Activated CD8-positive, alpha-beta T cell treated with anti-CD3 and anti-CD28 coated beads for 36 hours (primary cell): ENCODE measurements around the gene CLEC16A. TPM values are rescaled to one million over a fixed set of nuclear protein-coding genes. Genes with fewer than 3 reads are reported as not detected.

Experiments used
- ATAC-seq: fragments of 200-7000 bp; cut with Tn5 transposase; one replicate; pipeline ENCODE4 v1.10.0; 2021; ENCODE audit warnings: mild to moderate bottlenecking, moderate library complexity
- CTCF ChIA-PET: fragments of 350-600 bp; sonication (Branson Sonifier 250); formaldehyde crosslinking; loops from one replicate; lab custom pipeline; 2021; ENCODE audit warnings: antibody characterized with exemption; lab: Charles Lee
- POLR2A ChIA-PET: fragments of 350-600 bp; sonication (Branson Sonifier 250); formaldehyde crosslinking; loops from one replicate; lab custom pipeline; 2021; ENCODE audit warnings: antibody characterized with exemption; lab: Charles Lee
- DNase-seq: peaks from one replicate; pipeline ENCODE4 v3.0.0-alpha.2; 2020
- H3K27ac Mint-ChIP-seq: one replicate; pipeline ENCODE4 v1.8.0; 2021; ENCODE audit warnings: mild to moderate bottlenecking, mixed read lengths
- H3K27me3 Mint-ChIP-seq: one replicate; pipeline ENCODE4 v1.8.0; 2021; ENCODE audit warnings: mixed read lengths
- H3K36me3 Mint-ChIP-seq: one replicate; pipeline ENCODE4 v1.8.0; 2021; ENCODE audit warnings: low read depth, mixed read lengths
- H3K4me1 Mint-ChIP-seq: one replicate; pipeline ENCODE4 v1.8.0; 2021; ENCODE audit warnings: low read depth, mixed read lengths
- H3K4me3 Mint-ChIP-seq: one replicate; pipeline ENCODE4 v1.8.0; 2021; ENCODE audit warnings: mild to moderate bottlenecking, moderate library complexity, mixed read lengths
- H3K9me3 Mint-ChIP-seq: one replicate; pipeline ENCODE4 v1.8.0; 2021; ENCODE audit warnings: mixed read lengths
- intact Hi-C: fragments of 100-400 bp; cut with micrococcal nuclease; formaldehyde crosslinking; loops from one replicate; pipeline ENCODE4 v1.10.0; 2022
- total RNA-seq, 2 experiments: library from RNA; stranded (reverse); gene quantifications; one replicate each; pipeline ENCODE4 v1.2.3, GENCODE V29; 2021
- TF ChIP-seq, protein P1 (sequence below): fragments of 200-600 bp; IDR thresholded peaks from one replicate; pipeline ENCODE4 v1.8.0; 2022; ENCODE audit warnings: antibody characterized with exemption, mild to moderate bottlenecking

The CLEC16A gene
- total RNA-seq, 2 experiments from 2014 or later = 20.4 to 21.7 TPM

DNA sequence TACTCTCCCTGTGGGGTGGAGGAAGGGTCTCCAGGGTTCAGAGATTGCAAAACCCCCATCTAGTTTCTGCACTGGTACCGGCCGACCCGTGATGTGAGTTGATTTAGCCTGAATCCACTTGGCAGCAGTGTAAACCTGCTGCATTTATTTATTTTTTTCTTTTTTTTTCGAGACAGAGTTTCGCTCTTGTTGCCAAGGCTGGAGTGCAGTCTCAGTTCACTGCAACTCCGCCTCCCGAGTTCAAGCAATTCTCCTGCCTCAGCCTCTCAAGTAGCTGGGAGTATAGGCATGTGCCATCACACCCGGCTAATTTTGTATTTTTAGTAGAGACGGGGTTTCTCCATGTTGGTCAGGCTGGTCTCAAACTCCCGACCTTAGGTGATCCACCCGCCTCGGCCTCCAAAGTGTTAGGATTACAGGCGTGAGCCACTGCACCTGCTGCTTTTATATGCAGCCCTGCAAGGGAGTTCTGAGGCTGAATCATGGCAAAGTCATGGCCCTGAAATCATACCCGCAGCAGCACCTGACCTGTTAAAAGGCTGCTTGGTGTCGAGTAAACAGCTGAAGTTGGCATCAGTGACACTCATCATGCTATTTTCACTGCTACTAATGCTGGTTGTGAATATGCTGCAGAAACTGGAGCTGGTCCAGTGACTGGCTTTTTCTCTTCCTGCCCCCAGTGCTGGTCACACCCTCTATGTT, 23.5 kb upstream of the CLEC16A start:
- Mint-ChIP-seq H3K9me3 (no peaks in the 10 kb centered on the region), H3K27ac (no peak overlapping the region), H3K27me3 (no peaks in the 10 kb centered on the region), H3K36me3 (peaks cover 7% of the 10 kb centered on the region), H3K4me1 (peaks cover 4% of the 10 kb centered on the region), H3K4me3 (no peak overlapping the region)
- ChIA-PET POLR2A (no interaction called here), CTCF (interaction anchor here (0.9 to 3.7 kb wide), 3 partner anchors 16 to 407 kb away, joined by 3 to 19 read pairs (median 3); no protein-coding TSS in a partner anchor)
- DNase-seq = no peak
- no peak for ATAC-seq
- TF ChIP-seq, protein P1, sequence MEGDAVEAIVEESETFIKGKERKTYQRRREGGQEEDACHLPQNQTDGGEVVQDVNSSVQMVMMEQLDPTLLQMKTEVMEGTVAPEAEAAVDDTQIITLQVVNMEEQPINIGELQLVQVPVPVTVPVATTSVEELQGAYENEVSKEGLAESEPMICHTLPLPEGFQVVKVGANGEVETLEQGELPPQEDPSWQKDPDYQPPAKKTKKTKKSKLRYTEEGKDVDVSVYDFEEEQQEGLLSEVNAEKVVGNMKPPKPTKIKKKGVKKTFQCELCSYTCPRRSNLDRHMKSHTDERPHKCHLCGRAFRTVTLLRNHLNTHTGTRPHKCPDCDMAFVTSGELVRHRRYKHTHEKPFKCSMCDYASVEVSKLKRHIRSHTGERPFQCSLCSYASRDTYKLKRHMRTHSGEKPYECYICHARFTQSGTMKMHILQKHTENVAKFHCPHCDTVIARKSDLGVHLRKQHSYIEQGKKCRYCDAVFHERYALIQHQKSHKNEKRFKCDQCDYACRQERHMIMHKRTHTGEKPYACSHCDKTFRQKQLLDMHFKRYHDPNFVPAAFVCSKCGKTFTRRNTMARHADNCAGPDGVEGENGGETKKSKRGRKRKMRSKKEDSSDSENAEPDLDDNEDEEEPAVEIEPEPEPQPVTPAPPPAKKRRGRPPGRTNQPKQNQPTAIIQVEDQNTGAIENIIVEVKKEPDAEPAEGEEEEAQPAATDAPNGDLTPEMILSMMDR = no peak
- intact Hi-C loops = loop anchor here (5.0 to 10.0 kb wide), 2 partner anchors 146 to 404 kb away; no protein-coding TSS in a partner anchor

- Mint-ChIP-seq H3K36me3 (peaks cover 11% of the 10 kb centered on the region), H3K27ac (no peak overlapping the region), H3K27me3 (no peaks in the 10 kb centered on the region), H3K4me3 (no peak overlapping the region), H3K9me3 (no peaks in the 10 kb centered on the region), H3K4me1 (no peaks in the 10 kb centered on the region)
- TF ChIP-seq, protein P1 = no peak
- ChIA-PET POLR2A (no interaction called here), CTCF (interaction anchor here (0.7 to 1.0 kb wide), 3 partner anchors 10 to 166 kb away, joined by 3 to 4 read pairs (median 3); no protein-coding TSS in a partner anchor)
- no peak for ATAC-seq
- intact Hi-C loops = loop anchor here (5.0 to 10.0 kb wide), 2 partner anchors 147 to 404 kb away; no protein-coding TSS in a partner anchor
- DNase-seq = no peak
These were observed 22.6 kb upstream of the CLEC16A start for GRCh38 chr16:10921536-10922327.

DNA sequence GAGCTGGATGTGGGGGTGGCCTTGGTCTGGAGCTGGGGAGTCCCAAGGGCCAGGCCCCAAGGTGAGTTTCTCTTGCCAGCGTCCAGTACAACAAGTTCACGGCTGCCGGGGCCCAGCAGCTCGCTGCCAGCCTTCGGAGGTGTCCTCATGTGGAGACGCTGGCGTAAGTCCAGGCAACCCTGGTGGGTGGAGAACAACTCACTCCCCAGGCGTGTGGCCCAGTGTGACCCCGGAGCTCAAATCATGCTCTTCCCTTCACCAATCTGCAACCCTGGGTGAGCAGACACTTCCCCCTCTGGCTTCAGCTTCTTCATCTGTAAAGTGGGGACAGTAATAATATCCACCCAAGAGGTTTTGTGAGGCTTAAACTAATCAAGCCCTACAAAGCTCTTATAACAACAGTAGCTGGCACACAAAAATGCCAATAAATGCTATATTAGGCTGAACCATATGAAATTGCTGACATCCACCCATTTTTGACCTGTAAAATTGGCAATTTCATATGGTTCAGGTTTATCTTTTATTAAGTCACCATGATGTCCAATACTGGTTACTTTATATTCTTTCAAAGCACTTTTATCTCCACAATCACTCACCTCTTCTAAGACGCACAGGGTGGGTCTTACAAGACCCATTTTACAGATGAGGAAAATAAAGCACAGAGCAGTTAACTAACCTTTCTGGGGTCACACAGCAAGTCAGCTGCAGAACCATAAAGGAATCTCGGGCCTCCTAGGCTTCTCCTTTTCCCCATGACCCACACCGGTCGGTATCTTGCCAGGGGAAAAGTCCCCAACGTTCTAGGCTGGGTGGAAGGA, 21.8 kb upstream of the CLEC16A start:
- H3K36me3 Mint-ChIP-seq = peaks cover 13% of the 10 kb centered on the region
- intact Hi-C loops = loop anchor here (5.0 to 10.0 kb wide), 2 partner anchors 148 to 405 kb away; no protein-coding TSS in a partner anchor
- H3K27me3 Mint-ChIP-seq = no peaks in the 10 kb centered on the region
- no peaks in the 10 kb centered on the region for H3K4me1 Mint-ChIP-seq
- POLR2A ChIA-PET = no interaction called here
- ATAC-seq = no peak
- no peak overlapping the region for H3K27ac Mint-ChIP-seq
- TF ChIP-seq, protein P1 = no peak
- CTCF ChIA-PET = interaction anchor here (0.7 kb wide), 1 partner anchor 11 kb away, joined by 4 read pairs; no protein-coding TSS in a partner anchor
- no peak overlapping the region for H3K4me3 Mint-ChIP-seq
- DNase-seq = no peak
- H3K9me3 Mint-ChIP-seq = no peaks in the 10 kb centered on the region

DNA sequence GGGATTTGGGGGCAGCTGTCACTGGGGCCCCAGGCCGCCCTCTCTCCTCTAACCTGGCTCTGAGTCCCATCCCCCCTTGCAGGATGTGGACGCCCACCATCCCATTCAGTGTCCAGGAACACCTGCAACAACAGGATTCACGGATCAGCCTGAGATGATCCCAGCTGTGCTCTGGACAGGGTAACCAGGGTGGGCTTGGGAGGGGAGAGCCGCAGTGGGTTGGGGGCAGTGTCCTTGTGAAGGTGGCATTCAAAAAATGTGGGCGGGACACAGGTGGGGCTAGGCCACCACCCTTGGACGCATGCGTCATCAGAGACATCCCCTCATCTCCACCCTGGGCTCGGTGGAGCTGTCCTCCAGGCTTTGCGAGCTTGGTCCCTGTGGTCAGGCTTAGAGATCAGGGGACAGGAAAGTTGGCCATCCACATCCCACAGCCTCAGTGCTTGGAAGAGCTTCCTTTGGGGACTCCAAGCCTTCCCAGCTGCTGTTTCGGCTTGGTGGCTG, 21.2 kb upstream of the CLEC16A start:
- no peaks in the 10 kb centered on the region for H3K4me1 Mint-ChIP-seq
- no peaks in the 10 kb centered on the region for H3K9me3 Mint-ChIP-seq
- POLR2A ChIA-PET = no interaction called here
- CTCF ChIA-PET = no interaction called here
- intact Hi-C loops = loop anchor here (5.0 to 10.0 kb wide), 2 partner anchors 148 to 406 kb away; no protein-coding TSS in a partner anchor
- ATAC-seq (no peak), DNase-seq (no peak)
- no peak overlapping the region for H3K4me3 Mint-ChIP-seq
- no peak overlapping the region for H3K27ac Mint-ChIP-seq
- H3K36me3 Mint-ChIP-seq = peaks cover 18% of the 10 kb centered on the region
- TF ChIP-seq, protein P1 = no peak
- H3K27me3 Mint-ChIP-seq = no peaks in the 10 kb centered on the region
